Karpas-422 (cell line): ENCODE measurements around the gene SLC8A2. TPM values are rescaled to one million over a fixed set of nuclear protein-coding genes. Genes with fewer than 3 reads are reported as not detected.

Experiments
- DNase-seq: peaks from one replicate; pipeline ENCODE4 v3.0.0-alpha.2; 2015
- H2AFZ ChIP-seq: fragments of 200-600 bp; sonication (generic); 2 replicates; pipeline ENCODE4 v1.6.1; 2014; ENCODE audit warnings: antibody characterized with exemption, low read length, mixed read lengths
- H3K27ac ChIP-seq: fragments of 200-600 bp; sonication (generic); 2 replicates; pipeline ENCODE4 v1.5.1; 2014; ENCODE audit warnings: mild to moderate bottlenecking, low read length, moderate library complexity
- H3K27me3 ChIP-seq: fragments of 200-600 bp; sonication (generic); 2 replicates; pipeline ENCODE4 v1.6.1; 2014; ENCODE audit warnings: low read length, mixed read lengths
- H3K36me3 ChIP-seq: fragments of 200-600 bp; sonication (generic); 2 replicates; pipeline ENCODE4 v1.6.1; 2014; ENCODE audit warnings: low read length, mixed read lengths; ENCODE audit not compliant: insufficient read depth
- H3K4me1 ChIP-seq: fragments of 200-600 bp; sonication (generic); 2 replicates; pipeline ENCODE4 v1.6.1; 2014; ENCODE audit warnings: mild to moderate bottlenecking, low read length, mixed read lengths
- H3K4me2 ChIP-seq: fragments of 200-600 bp; sonication (generic); 2 replicates; pipeline ENCODE4 v1.6.1; 2014; ENCODE audit warnings: low read length, low read depth, mild to moderate bottlenecking; ENCODE audit not compliant: poor library complexity, severe bottlenecking
- H3K4me3 ChIP-seq: fragments of 200-600 bp; sonication (generic); 2 replicates; pipeline ENCODE4 v1.5.1; 2014; ENCODE audit warnings: mild to moderate bottlenecking, antibody characterized with exemption, low read length, mixed read lengths
- H3K79me2 ChIP-seq: fragments of 200-600 bp; sonication (generic); 2 replicates; pipeline ENCODE4 v1.6.1; 2014; ENCODE audit warnings: mild to moderate bottlenecking, low read length, mixed read lengths
- H3K9ac ChIP-seq: fragments of 200-600 bp; sonication (generic); 2 replicates; pipeline ENCODE4 v1.6.0; 2014; ENCODE audit warnings: low read length
- H3K9me2 ChIP-seq: fragments of 200-600 bp; sonication (generic), shearing (Covaris generic); replicated peaks from 2 replicates; pipeline ENCODE4 v1.6.0; 2014; ENCODE audit warnings: mild to moderate bottlenecking, low read length, moderate library complexity; ENCODE audit not compliant: insufficient read depth
- H3K9me3 ChIP-seq: fragments of 300-700, 200-600 bp; sonication (generic); 2 replicates; pipeline ENCODE4 v1.6.1; 2014; ENCODE audit warnings: low read length, mixed read lengths
- H4K20me1 ChIP-seq: fragments of 200-600 bp; sonication (generic); 2 replicates; pipeline ENCODE4 v1.6.1; 2014; ENCODE audit warnings: mild to moderate bottlenecking, antibody characterized with exemption, low read length, low read depth; ENCODE audit not compliant: insufficient read depth
- total RNA-seq: library from RNA; depleted of rRNA; stranded (reverse); fragments of >200 nt; shearing (Covaris generic); gene quantifications from 2 replicates; pipeline ENCODE4 v1.2.3, GENCODE V29; 2014; ENCODE audit warnings: low replicate concordance

Gene SLC8A2
- total RNA-seq, 1 experiment from 2014 or later, result not detected

GRCh38 chr19:47432091-47432490 lies 39.6 kb downstream of the SLC8A2 start:
- Histone ChIP-seq H3K4me2 (no peak overlapping the region), H3K9me2 (no peaks in the 10 kb centered on the region), H3K4me3 (no peak overlapping the region), H3K4me1 (peaks cover 33% of the 10 kb centered on the region), H2AFZ (no peak overlapping the region), H3K79me2 (no peaks in the 10 kb centered on the region), H3K27ac (no peak overlapping the region), H3K9me3 (no peaks in the 10 kb centered on the region), H3K36me3 (no peaks in the 10 kb centered on the region), H3K9ac (no peak overlapping the region), H3K27me3 (no peaks in the 10 kb centered on the region), H4K20me1 (no peaks in the 10 kb centered on the region)
- no peak for DNase-seq

- no peaks in the 10 kb centered on the region for H3K36me3 ChIP-seq
- no peak overlapping the region for H3K4me2 ChIP-seq
- no peak overlapping the region for H3K4me3 ChIP-seq
- no peak for DNase-seq
- H4K20me1 ChIP-seq, result no peaks in the 10 kb centered on the region
- H2AFZ ChIP-seq, result no peak overlapping the region
- H3K9me2 ChIP-seq, result no peaks in the 10 kb centered on the region
- no peaks in the 10 kb centered on the region for H3K9me3 ChIP-seq
- no peaks in the 10 kb centered on the region for H3K79me2 ChIP-seq
- H3K27me3 ChIP-seq, result no peaks in the 10 kb centered on the region
- H3K9ac ChIP-seq, result no peak overlapping the region
- peaks cover 30% of the 10 kb centered on the region for H3K4me1 ChIP-seq
- no peak overlapping the region for H3K27ac ChIP-seq
Observed at GRCh38 chr19:47430041-47430802, 41.5 kb downstream of the SLC8A2 start.

GRCh38 chr19:47429140-47429793 lies 42.4 kb downstream of the SLC8A2 start:
- H4K20me1 ChIP-seq, result no peaks in the 10 kb centered on the region
- no peak overlapping the region for H3K27ac ChIP-seq
- no peak overlapping the region for H3K9ac ChIP-seq
- H3K4me3 ChIP-seq, result peak overlapping the region; percentile 58; the same call in 1 of the 2 replicates
- no peak for DNase-seq
- peak overlapping the region; percentile 81 for H3K4me2 ChIP-seq
- H3K9me2 ChIP-seq, result no peaks in the 10 kb centered on the region
- no peaks in the 10 kb centered on the region for H3K27me3 ChIP-seq
- no peaks in the 10 kb centered on the region for H3K9me3 ChIP-seq
- H2AFZ ChIP-seq, result no peak overlapping the region
- peaks cover 27% of the 10 kb centered on the region for H3K4me1 ChIP-seq
- H3K36me3 ChIP-seq, result no peaks in the 10 kb centered on the region
- no peaks in the 10 kb centered on the region for H3K79me2 ChIP-seq

GRCh38 chr19:47428177-47428894 lies 43.4 kb downstream of the SLC8A2 start:
- Histone ChIP-seq H3K27me3 (no peaks in the 10 kb centered on the region), H4K20me1 (no peaks in the 10 kb centered on the region), H3K4me2 (peak overlapping the region; percentile 81), H3K79me2 (no peaks in the 10 kb centered on the region), H3K9me3 (no peaks in the 10 kb centered on the region), H2AFZ (peak overlapping the region; percentile 68), H3K9ac (peak overlapping the region; percentile 46), H3K27ac (no peak overlapping the region), H3K9me2 (no peaks in the 10 kb centered on the region), H3K4me1 (peaks cover 27% of the 10 kb centered on the region), H3K36me3 (no peaks in the 10 kb centered on the region), H3K4me3 (peak overlapping the region; percentile 58)
- peak; percentile 100 for DNase-seq

- Histone ChIP-seq H3K79me2 (no peaks in the 10 kb centered on the region), H3K4me2 (peak overlapping the region; percentile 81), H3K36me3 (no peaks in the 10 kb centered on the region), H4K20me1 (no peaks in the 10 kb centered on the region), H3K9ac (peak overlapping the region; percentile 31), H3K27ac (peak overlapping the region; percentile 46), H3K4me3 (peak overlapping the region; percentile 58; the same call in 1 of the 2 replicates), H3K9me3 (no peaks in the 10 kb centered on the region), H3K9me2 (no peaks in the 10 kb centered on the region), H2AFZ (no peak overlapping the region), H3K4me1 (peaks cover 19% of the 10 kb centered on the region), H3K27me3 (no peaks in the 10 kb centered on the region)
- DNase-seq, result peak; percentile 92
Observed at GRCh38 chr19:47427241-47428176, 44.2 kb downstream of the SLC8A2 start.

- Histone ChIP-seq H2AFZ (no peak overlapping the region), H3K4me3 (no peak overlapping the region), H3K4me2 (no peak overlapping the region), H4K20me1 (peaks cover 2% of the 10 kb centered on the region; the same call in 1 of the 2 replicates), H3K27me3 (no peaks in the 10 kb centered on the region), H3K9me2 (no peaks in the 10 kb centered on the region), H3K36me3 (no peaks in the 10 kb centered on the region), H3K27ac (no peak overlapping the region), H3K79me2 (no peaks in the 10 kb centered on the region), H3K9me3 (no peaks in the 10 kb centered on the region), H3K9ac (no peak overlapping the region), H3K4me1 (peaks cover 9% of the 10 kb centered on the region)
- no peak for DNase-seq
Observed at GRCh38 chr19:47423203-47423882, 48.4 kb downstream of the SLC8A2 start.

- no peaks in the 10 kb centered on the region for H3K36me3 ChIP-seq
- H3K79me2 ChIP-seq, result no peaks in the 10 kb centered on the region
- H3K4me2 ChIP-seq, result no peak overlapping the region
- H3K27me3 ChIP-seq, result no peaks in the 10 kb centered on the region
- no peak overlapping the region for H3K9ac ChIP-seq
- no peak overlapping the region for H2AFZ ChIP-seq
- DNase-seq, result no peak
- no peaks in the 10 kb centered on the region for H3K9me2 ChIP-seq
- H3K4me3 ChIP-seq, result no peak overlapping the region
- peaks cover 4% of the 10 kb centered on the region; the same call in 1 of the 2 replicates for H4K20me1 ChIP-seq
- no peaks in the 10 kb centered on the region for H3K9me3 ChIP-seq
- H3K27ac ChIP-seq, result no peak overlapping the region
- H3K4me1 ChIP-seq, result peaks cover 3% of the 10 kb centered on the region
Observed at GRCh38 chr19:47422417-47423163, 49.1 kb downstream of the SLC8A2 start.
